ENCODE results near the gene CABCOCO1. TPM values are rescaled to one million over a fixed set of nuclear protein-coding genes. Genes with fewer than 3 reads are reported as not detected.

CABCOCO1 gene
- total RNA-seq, 1 donor from 2014 or later, result 0.41 TPM

- no peak for DNase-seq (ENCODE audit: extremely low read depth, low read depth, low spot score)
Measured at GRCh38 chr10:61779950-61780659, 117.4 kb downstream of the CABCOCO1 start.

DNA sequence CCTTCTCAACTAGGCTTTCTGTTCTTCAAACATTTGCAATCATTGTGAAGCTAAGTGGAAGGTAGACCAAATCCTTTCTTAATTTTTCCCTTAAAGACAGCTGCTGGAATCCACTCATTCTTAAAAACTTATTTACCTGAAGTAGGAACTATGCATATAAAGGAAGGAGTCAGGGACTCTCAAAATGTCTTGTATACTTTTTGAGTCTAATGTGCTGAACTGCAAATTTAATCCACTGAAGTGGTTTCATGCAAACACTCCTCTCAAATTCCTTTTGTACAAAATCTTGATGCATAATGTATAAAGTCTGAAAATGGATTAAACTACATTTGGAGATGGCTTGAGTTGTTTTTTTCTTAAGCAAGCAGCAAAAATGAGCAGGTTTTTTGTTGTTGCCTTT, 118.0 kb downstream of the CABCOCO1 start:
- DNase-seq (ENCODE audit: extremely low read depth, low read depth, low spot score), result no peak

- DNase-seq (ENCODE audit: extremely low read depth, low read depth, low spot score), result no peak
Measured at GRCh38 chr10:61781969-61782403, 119.3 kb downstream of the CABCOCO1 start.

DNA sequence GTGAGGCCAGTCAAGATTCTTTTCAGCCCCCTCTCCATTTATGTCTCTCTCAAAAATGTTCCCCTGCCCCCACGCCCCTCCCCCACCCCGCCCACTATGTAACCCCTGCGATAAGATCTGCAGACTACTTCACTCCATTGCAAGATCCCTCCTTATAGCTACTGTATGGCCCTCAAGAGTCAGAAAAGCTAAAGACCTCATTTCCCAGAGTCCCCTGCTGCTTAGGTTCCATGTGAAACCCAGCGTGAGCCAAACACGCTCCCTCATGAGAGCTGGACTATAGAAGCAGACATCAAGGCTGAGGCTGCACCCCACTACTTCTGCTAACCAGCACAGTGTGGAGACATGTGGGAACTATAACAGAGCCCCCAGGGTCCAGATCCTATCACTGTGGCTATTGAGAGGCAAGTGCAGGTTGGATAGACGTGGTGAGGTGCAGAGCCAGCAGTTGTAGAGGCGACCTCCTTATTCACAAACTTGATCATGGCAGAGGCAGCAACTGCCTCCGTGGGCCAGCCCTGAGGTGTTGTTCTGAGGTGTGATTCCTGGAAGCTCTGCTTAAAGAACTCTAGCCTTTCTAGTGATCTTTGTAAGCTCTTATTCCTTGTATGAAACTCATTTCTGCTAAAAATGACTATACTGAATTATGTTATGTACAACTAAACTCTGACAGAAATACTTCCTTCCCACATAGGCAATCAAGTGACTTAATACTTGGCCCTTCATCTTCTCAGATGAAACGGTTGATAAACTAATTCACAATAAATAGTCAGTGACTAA, 121.8 kb downstream of the CABCOCO1 start:
- no peak for DNase-seq (ENCODE audit: extremely low read depth, low read depth, low spot score)

DNA sequence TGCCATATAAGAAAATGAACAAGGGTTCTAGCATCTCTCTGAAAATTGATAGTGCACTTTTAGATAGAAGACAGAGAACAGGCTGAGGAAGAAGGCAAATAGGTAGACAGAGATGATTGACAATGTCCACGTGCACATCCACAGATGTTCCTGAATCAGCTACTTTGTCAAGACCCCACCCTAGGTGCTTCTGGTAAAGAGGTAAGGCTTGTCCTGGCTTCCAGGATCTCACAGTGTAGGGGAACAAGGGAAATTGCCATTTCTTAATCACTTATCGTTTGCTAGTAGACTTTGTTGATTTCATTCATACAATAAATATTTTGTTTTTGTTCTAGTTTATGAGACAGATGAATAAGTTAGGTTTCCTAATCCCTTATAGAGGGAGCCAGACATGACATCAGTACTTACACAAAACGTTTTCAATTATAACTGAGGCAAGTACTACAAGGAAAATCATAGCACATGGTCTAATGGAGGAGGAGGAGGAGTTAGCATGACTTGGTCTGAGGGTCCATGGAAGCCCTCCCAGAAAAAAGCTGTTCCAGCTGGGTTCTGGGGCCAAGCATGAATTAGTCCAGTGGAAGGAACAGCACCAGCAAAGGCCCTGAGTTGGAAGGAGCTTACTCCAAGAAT, 122.9 kb downstream of the CABCOCO1 start:
- no peak for DNase-seq (ENCODE audit: extremely low read depth, low read depth, low spot score)

DNA sequence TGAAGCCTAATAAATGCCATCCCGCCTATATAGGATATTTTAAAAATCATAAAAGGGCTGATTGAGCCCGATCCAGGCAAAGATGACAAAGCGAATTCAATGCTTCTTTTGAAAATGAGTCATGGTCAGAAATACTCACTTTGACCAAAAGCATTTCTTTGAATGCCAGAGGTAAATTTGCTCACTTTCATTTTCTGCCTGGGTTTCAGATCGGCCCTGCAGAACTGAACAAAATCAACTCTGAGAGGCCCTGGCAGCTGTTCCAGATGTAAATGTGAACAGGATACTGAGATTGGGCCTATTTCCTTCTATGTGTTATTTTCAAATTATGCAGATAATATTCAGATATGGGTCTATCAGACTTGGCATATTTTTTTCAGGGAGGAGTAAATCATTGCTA, 124.0 kb downstream of the CABCOCO1 start:
- no peak for DNase-seq (ENCODE audit: extremely low read depth, low read depth, low spot score)

DNA sequence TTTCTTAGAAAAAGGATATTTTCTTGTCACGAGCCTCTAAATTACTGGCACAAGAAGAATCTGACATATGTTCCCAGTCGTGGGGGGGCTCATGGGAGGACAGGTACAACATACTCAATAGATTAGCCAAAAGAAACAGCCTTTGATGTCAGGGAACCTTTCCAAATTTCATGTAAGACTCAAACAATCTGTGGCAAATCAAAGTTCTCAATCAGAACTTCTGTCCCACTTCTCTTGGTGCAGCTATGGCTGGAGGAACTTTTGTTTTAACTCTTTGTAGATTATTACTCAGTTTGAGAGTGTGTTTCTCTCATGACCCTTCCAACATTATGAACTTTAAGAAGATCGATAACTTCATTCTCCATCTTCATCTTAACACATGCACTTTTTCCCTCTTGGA, 124.4 kb downstream of the CABCOCO1 start:
- DNase-seq (ENCODE audit: extremely low read depth, low read depth, low spot score), result no peak

DNA sequence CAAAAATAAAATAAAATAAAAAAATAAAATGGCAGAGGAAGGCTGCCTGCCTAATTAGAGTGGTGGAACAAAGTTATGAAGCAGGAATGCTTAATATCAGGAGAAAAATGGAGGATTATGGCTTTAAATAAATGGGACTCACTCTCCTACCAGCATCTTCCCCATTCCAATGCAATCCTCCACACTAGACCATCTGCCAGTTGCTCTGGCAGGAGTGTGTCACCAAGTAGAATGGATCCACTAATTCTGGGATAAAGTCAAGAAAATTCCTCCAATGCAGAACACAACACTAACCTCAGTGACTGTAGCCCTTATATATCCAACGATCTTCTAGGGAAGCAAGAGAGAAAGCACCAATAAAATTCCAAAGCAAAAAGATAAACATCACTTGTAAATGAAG, 126.3 kb downstream of the CABCOCO1 start:
- DNase-seq (ENCODE audit: extremely low read depth, low read depth, low spot score), result no peak

- DNase-seq (ENCODE audit: extremely low read depth, low read depth, low spot score), result no peak
Measured at GRCh38 chr10:61791216-61791615, 128.5 kb downstream of the CABCOCO1 start.

GRCh38 chr10:61792097-61792716, 129.5 kb downstream of the CABCOCO1 start:
- DNase-seq (ENCODE audit: extremely low read depth, low read depth, low spot score), result no peak

DNA sequence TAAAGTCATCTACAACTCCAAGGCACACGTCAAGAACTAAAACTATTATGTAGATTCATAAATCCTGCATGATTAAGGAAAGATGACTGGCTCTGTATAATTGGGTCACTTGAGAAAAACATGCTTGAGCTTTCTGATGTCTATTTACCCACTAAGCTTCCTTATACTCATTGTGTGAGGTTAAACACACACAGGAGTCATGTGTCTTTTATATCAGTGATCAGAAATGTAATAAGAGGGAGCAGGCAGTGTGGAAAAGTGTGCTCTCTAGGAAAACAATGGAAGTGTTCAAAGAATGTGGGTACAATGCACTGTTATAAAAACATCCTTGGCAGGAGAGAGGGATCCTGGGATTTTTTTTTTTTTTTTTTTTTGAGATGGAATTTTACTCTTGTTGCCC, 130.2 kb downstream of the CABCOCO1 start:
- no peak for DNase-seq (ENCODE audit: extremely low read depth, low read depth, low spot score)

DNA sequence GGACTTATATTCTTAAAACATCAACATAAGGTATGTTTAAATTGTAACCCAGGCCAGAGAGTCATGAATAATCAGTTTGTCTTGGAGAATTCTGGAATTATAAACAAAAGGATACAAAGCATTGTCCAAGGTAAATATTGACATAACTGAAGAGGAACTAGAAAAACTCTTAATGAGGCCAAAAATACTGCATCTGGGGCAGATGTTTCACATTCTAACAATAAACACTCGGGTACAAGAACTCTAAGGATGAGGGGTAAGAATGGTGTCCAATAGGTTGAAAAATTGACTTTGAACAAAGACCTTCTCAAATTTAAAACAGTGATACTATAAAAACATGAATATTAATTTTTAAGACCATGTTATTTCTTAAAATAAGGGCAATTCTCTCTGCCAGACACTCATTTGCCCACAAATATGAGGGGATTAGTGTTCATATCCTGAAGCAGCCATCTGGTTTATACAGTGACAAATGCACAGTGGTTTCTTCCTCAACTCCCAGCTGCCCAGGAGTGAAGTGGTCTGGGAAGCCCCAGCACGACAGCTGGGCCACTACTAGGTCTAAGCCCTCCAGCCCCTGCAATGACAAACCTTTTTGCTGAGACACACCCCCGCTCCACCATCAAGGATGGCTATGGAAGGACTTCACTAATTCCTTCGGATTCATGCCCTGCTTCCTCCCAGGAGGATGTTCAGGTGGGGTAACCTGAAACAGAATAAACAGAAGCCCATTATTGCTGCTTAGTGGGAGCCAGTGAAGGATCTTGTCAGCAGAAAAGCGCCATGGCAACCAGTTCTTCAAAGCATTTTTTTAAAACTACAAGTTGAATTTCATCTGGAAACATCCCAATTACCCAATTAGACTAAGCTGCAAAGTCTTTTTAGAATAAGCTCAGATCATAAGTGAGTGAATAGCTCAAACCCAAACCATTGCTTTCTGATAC, 131.3 kb downstream of the CABCOCO1 start:
- DNase-seq (ENCODE audit: extremely low read depth, low read depth, low spot score), result no peak

DNA sequence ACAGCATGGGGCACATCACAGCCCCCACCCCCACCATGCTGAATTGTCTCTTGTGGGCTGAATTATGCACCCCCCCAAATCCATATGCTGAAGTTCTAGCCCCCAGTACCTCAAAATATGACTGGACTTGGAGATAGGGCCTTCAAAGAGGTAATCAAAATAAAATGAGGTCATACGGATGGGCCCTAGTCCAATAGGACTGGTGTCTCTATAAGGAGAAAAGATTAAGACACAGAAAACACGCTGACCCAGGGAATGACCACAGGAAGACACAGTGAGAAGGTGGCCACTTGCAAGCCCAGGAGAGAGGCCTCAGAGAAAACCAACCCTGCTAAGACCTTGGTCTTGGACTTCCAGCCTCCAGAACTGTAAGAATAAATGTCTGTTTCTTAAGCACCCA, 132.4 kb downstream of the CABCOCO1 start:
- DNase-seq (ENCODE audit: extremely low read depth, low read depth, low spot score), result no peak

GRCh38 chr10:61795551-61795950, 132.8 kb downstream of the CABCOCO1 start:
- DNase-seq (ENCODE audit: extremely low read depth, low read depth, low spot score), result no peak

DNA sequence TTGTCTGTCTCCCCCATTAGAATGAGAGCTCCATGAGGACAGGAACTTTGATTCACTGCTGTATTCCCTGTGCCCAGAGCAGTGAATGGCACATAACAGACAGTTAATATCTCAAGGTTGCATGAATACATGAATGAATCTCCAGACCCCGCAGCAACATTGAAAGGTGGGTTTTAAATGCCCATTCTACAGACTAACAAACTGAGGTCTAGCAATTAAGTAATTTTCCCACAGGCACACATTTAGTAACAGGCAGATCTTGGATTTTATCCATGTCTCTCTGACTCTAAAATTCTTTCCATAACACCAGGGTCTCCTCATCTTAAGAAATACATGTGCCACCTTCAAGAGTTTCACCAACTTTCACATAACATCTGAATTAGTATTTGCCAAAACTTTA, 134.1 kb downstream of the CABCOCO1 start:
- DNase-seq (ENCODE audit: extremely low read depth, low read depth, low spot score), result no peak

DNA sequence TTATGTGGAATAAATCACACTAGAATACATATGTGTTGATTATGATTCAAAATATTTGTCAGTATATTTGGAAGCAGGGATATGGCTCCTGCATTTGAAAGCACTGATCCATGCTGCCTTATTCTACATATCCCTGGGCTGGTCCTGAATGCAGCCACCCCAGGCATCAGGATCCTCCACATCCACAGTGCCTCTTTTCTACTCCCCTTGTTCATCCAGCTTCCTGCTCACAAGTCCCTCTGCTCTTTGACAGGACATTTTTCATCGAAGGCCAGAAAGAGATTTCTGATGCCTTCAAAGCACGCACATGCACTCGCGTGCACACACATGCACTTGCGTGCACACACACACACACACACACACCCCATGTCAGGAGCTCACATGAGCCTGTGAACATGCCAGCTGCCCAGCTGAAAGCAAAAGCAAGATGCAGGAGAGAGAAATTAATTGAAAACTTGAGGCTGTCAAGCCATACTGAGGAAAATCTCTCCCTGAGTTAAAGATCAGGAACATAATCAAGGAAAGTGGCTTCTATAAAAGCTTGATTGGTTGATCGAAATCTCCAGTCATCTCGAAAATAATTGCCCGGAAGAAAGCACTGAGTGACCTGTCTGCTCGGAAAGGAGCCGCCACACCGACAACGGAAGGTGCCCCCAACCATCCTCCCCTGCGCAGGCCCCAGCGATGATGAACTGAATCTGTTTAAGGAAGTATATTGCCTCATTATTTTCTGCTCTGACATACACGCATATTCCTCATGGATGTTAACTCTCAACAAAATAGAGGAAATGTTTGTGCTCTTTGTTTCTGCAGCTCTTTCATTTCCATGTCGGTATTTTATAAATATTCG, 134.8 kb downstream of the CABCOCO1 start:
- DNase-seq (ENCODE audit: extremely low read depth, low read depth, low spot score), result no peak

GRCh38 chr10:61798713-61799112, 136.0 kb downstream of the CABCOCO1 start:
- DNase-seq (ENCODE audit: extremely low read depth, low read depth, low spot score), result no peak

DNA sequence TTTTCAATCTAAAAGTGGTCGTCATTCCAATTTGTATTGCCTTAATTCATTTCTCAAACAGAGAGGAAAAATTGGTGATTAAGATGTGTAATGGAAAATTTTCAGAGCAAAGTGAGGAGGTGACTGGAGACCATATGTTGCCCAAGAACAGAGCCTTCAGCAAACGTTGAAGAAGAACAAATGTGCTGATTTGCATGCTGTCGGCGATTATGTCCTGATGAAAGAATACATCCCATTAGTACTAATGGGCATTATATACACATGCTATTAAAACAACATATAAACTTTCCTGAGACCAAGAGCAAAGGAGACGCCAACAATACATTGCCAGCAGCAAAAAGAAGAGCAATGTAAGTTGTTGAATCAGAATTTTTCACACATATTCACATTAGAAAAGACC, 138.8 kb downstream of the CABCOCO1 start:
- no peak for DNase-seq (ENCODE audit: extremely low read depth, low read depth, low spot score)

DNA sequence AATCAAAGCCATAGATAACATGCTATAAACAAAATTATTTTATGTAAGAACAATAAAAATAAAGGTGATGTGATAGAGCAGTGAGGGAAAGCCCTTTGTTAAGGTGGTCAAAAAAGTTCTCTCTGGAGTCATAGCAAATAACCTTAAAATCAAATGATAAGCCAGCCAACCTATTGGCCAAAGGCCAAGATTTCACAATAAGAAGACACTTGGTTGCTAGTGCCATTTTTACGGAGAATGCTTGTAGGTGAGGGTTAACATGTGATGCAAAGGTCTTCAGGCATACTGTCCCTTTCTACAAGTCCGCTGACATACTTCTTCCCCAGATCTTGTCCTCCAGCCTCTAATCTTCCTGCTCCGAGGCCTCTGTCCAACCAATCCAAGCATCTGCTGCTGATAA, 140.5 kb downstream of the CABCOCO1 start:
- DNase-seq (ENCODE audit: extremely low read depth, low read depth, low spot score), result no peak

Measured in glomerular endothelial cell (primary cell).